Measurements from ENCODE around the gene AHRR.

DNA sequence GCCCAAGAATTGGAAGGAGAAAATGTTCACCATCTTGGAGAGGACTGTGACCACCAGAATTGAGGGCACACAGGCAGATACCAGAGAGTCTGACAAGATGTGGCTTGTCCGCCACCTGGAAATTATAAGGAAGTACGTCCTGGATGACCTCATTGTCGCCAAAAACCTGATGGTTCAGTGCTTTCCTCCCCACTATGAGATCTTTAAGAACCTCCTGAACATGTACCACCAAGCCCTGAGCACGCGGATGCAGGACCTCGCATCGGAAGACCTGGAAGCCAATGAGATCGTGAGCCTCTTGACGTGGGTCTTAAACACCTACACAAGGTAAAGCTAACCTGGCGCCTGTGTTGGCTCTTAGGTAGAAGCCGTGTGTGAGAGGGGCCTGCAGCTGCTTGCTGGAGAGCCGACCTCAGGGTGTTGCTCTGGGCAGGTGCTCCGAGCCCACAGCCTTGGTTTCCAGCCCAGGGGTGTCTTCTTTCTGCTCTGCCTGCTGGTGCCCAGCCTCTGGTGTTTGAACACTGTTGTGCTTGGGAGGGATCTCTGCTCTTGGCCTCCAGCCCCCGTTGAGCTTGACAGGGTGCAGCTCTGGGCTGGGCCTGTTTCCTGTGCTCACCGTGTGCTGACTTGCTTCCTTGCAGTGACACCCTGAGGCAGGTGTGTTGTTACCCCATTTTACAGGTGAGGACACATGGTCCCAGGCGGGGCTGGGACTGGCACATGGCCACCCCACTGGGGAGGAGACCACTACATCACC lies 132.4 kb downstream of the AHRR start:
- no peak for TF ChIP-seq POLR2AphosphoS5 (IDR thresholded peaks at IDR 0.05; ENCODE audit: insufficient read depth in 1 of 2, low read depth in 1 of 2)
- TF ChIP-seq POLR2A (IDR thresholded peaks at IDR 0.05) = no peak
